DOHH2 (cell line): ENCODE measurements around the gene CHSY1.

Experiments used
- CTCF ChIP-seq: fragments of 200-600 bp; sonication (generic); IDR thresholded peaks from one replicate; pipeline ENCODE4 v1.5.1; 2014; ENCODE audit warnings: antibody characterized with exemption, mild to moderate bottlenecking, low read depth, low read length; ENCODE audit not compliant: poor library complexity, severe bottlenecking
- EZH2phosphoT487 ChIP-seq: fragments of 200-600 bp; sonication (generic); IDR thresholded peaks from 2 replicates; pipeline ENCODE4 v1.6.1; 2017; ENCODE audit warnings: borderline replicate concordance, mild to moderate bottlenecking, antibody characterized with exemption, low read length, moderate library complexity, mixed read lengths

GRCh38 chr15:101209285-101209845 lies 42.5 kb downstream of the CHSY1 start:
- TF ChIP-seq CTCF (no peak), EZH2phosphoT487 (no peak)
